ENCODE data around the gene GOLGA8B.
"Not testable (repeated sequence)": the region's sequence is repeated elsewhere in the genome, so short reads cannot be mapped to it uniquely, and the experiment has no call there.

- not testable (repeated sequence) for TF ChIP-seq CTCF (IDR thresholded peaks at IDR 0.05; ENCODE audit: low read length); EZH2 (optimal IDR thresholded peaks at IDR 0.05; ENCODE audit: low read depth, low read length)
Observed at GRCh38 chr15:34572921-34573320, 10.5 kb downstream of the GOLGA8B start.

Data from MM.1S (cell line).